GM18870 (cell line): ENCODE results near the gene PTPRN2.

Experiments used
- ATAC-seq: cut with Tn5 transposase; IDR thresholded peaks from one replicate; pipeline ENCODE4 v1.9.1; 2021; ENCODE audit warnings: moderate library complexity; ENCODE audit not compliant: unreplicated experiment

PTPRN2 gene

DNA sequence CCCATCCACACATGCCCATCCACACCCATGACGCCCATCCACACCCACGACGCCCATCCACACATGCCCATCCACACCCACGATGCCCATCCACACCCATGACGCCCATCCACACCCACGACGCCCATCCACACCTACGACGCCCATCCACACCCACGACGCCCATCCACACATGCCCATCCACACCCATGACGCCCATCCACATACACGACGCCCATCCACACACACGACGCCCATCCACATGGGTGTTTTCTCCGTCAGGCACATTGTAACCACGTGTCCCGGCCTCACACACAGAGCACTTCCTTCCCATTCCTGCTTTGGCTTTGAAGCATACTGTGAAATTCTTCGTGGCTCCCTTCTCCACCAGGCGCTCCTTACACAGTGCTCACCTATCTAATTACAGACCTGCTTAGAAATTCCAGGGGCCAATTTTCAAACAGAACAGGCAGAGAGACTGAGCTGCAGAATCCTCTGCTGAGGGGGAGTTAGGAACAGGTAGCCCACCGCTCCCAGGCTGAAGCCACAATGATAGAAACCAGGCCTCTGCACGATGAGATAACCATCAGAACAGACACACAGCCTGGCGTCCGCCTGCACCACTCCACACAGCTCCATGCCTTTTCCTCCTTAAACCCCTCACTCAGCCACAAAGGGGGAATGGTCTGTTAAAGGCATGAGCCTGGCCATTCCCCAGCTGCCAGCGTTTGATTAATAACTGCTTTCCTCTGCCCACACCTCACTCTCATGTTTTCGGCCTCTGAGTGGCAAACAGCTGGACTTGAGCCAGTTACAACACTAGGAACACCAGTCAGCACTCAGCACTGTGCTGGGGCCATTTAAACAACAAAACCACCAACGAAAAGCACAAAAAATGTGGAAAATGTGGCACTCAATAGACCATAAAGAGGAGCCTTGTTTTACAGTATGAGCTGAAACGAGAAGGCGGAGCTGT lies 501.6 kb downstream of the PTPRN2 start:
- ATAC-seq = no peak

DNA sequence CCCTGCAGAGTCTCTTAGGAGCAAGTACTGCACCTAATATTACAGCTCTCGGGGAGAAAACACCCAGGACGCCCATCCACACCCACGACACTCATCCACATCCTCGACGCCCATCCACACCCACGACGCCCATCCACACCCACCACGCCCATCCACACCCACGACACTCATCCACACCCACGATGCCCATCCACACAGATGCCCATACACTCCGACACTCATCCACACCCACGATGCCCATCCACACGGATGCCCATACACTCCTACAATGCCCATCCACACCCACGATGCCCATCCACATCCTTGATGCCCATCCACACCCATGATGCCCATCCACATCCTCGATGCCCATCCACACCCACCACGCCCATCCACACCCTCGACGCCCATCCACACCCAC lies 503.1 kb downstream of the PTPRN2 start:
- no peak for ATAC-seq

DNA sequence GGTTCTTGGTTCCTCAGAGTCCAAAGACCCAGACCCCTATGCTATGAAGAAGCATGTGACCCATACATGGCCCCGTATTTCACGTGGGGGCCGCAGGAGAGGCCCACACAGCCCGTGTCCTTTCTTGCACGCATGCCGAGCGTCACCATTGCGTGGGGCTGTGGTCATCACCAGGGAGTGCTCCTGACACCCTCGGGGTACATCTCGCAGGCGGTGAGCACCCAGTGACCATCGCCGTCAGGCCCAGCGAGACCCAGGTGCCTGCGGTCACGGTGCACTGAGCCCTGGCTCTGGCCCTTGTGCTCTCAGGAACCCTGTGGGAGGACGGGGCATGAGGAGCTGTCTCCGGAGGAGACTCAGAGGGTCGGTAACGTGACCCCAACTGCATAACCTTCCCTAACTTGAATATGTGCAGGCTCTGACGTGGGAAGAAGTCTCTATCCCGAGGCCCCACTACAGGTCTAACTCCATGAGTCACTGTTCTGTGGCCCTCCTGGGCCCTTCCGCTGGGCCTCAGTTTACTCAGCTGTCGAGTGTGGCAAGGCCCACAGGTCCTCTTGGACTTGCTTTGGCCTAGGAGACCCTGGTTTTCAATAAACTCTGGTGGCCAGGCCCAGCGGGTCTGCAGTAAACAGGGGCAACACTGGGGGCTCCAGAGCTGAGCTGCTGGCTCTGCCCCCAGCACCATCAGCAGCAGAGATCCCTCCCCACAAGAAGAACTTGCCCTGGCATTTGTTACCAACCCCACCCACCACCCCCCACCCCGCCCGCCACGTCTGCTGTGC lies 503.9 kb downstream of the PTPRN2 start:
- ATAC-seq = no peak

DNA sequence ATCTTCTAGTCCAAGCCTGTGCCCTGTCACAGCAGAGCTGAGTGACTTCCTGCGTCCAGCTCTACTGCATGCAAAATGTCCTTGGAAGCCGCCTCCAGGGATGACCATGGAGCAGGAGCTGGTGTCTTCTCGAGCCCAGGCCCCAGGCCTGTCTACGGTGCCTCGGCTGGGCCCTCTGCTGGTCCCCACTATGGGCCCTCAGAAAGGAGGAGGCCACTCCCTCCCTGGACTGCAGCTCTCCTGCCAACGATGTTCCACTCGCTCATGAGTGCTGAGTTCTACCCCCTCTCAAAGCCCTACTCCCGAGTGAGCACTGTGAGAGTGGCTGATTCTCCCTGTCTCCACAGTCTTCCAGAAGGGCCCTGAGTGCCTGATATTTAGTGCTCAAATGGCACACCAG lies 504.9 kb downstream of the PTPRN2 start:
- no peak for ATAC-seq

DNA sequence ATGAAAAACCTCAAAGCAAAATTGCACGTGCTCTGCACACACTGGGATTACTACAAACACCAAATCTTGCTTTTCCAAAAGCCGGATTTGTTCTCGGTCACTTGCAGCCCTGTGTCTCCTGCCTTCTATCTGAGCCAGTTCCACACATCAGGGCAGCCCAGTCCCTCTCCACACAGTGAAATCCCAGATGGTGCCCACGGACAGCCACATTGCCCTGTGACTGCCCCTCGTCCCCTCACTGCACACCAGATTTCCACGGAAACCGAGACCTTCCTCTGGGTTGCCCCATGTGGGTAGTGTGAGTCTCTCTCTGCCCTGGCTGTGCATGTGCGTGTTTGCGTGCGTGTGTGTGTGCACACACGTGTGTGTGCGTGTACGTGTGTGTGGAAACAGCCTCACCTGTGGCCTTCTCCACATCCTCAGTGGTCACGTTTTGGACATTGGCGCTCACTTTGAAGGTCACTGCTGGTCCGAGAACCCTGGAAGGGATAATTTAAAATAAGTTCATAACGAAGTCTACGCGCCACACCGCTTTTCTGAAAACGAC lies 506.7 kb downstream of the PTPRN2 start:
- ATAC-seq = no peak

DNA sequence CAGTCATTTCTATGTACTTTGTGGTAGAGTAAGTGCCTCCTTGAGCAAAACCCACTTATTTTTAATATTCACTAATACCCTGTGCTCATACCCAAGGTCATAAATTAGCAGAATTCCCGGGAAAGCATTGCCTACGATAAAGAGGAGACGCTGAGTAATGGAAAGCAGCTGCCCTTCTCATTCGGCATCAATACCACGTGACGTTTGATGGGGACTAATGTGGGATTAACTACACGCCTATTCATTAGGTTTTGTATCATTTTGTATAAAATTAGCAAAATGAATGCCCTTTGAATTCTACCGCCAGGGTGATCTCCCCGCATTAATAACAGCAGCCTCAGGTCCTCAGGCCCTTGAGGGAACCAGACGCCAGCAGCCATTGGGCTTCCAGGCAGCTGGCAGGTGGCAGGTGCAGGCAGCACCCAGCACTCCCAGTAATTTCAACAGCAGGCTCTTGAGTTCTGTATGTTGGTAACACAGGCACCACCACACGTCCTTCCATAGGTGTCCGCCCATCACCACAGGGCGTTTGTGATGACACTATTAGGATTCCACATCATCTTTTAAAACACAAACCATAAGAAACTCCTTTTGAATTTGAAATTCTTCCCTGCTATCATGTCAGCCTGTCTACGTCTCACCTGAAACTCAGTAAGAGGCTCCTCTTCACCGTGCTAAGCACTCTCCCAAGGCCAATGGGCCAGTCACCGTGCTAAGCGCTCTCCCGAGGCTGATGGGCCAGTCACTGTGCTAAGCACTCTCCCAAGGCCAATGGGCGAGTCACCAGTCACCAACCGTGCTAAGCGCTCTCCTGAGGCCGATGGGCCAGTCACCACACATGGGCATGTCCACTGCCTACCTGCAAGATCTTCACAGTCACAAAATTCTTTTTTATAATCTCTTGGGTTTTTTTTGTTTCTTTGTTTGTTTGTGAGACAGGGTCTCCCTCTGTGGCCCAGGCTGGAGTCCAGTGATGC lies 509.4 kb downstream of the PTPRN2 start:
- no peak for ATAC-seq

DNA sequence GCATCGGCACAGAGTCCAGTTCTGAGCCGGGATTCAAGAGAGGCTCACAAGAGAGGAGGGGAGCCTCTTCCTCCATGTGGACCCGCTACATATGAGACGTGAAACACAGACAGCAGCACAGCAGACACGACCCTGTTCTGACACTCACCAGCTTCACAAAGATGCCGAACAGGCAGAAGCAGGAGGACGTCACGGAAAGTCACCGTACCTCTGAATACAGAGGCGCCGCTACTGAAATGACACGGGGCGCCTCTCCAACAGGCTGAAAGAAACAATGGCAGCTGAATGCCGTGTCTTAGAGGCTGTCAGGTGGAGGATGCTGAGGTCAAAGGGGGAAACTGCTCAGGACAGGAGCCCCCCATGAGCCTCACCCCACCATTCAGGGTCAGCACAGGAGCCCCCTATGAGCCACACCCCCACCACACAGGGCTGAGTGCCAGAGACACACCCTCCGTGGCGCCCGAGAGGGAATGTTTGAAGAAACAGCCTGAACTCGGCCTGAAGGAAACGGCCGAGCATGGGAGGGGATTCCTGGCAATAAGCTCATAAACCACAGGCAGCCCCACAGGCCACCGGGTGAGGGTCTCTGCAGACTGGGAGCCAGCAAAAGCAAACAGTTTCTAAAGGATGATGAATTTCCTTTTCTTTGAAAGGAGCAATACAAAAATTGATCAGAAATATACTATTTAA lies 510.3 kb downstream of the PTPRN2 start:
- no peak for ATAC-seq

DNA sequence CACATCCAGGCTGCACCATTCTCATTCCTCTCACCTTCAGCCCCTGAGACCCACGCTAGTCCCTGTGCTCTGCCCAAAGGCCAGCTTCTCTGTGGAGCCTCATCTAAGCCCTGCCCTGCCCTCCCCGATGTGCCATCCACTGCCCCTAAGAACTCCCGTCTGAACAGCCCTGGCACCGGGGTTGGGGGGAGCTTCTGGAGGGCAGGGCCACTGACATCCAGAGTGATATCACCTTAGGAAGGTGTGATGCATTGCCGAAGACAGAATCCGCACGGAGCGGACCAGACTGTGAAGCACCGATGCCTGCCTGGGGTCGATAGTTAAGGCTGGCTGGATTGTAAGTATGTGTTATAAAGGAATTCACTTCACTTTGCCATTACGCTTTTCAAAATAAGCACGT lies 511.0 kb downstream of the PTPRN2 start:
- no peak for ATAC-seq

DNA sequence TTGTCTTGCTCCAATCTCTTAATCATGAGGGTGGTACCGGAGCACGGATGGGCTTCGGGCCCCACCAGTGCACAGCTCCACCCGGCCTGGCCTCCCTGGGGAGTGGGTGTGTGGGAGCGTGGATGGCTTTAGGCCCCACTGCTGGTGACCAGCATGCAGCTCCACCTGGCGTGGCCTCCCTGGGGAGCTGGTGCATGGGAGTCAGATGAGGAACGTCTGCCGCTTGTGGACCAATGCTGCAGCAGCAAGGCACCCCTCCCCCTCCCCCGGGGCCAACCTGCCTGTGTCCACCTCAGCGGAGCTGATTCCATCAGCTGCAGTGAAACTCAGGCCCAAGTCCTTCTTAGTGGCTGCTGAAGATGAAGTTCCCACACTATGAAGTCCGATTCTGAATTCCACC lies 511.4 kb downstream of the PTPRN2 start:
- no peak for ATAC-seq

DNA sequence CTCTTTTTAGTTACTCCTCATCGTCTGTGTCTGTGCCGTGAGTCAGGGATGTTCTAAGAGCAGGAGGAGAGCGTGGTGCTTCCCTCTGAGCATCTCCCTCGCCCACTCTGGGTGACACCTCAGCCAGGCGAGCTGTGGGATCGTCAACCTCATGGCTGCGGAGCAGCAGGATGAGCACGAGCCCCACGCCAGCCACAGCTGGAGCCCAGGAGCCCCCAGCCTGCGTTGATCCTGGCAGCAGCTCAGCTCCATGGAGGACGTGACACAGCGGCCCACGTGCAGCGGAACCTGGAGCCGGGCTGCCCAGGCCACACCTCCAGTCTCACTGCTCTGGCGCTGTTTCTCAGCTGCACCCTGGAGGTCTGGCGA lies 512.0 kb downstream of the PTPRN2 start:
- ATAC-seq = no peak

DNA sequence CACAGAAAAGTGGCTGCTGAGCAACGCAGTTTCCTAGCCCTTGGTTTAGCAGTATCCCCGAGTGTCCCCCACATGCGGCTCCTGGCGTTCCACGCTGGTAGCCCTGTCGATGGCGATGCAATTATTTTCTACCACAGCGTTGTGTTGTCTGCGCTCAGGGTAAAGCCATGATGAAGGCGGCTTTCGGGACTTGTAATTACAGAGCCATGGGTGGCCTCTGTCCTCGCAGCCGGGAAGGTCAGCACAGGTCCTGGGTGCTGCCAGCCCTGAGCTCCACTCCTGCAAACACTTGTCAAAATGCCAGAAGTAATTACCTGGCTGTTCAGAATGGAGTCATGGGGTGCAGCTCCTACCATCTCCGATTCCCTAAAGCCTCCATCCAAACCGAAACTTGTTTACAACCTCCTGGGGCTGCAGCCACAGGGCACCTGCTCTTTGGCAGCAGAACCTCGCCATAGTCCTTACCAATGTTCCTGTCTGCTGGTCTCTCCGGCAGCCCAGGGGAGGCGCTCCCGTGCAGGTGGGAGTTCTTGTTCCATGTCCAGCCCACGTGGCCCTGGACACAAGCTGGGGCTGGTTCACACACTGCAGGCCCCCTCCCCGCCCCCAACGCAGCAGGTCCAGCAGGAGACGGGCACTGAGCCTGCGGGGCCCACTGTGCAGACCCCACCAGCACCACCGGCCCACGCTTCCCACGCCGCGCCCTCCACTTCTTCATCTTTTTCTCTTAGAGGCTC lies 512.6 kb downstream of the PTPRN2 start:
- ATAC-seq = no peak

DNA sequence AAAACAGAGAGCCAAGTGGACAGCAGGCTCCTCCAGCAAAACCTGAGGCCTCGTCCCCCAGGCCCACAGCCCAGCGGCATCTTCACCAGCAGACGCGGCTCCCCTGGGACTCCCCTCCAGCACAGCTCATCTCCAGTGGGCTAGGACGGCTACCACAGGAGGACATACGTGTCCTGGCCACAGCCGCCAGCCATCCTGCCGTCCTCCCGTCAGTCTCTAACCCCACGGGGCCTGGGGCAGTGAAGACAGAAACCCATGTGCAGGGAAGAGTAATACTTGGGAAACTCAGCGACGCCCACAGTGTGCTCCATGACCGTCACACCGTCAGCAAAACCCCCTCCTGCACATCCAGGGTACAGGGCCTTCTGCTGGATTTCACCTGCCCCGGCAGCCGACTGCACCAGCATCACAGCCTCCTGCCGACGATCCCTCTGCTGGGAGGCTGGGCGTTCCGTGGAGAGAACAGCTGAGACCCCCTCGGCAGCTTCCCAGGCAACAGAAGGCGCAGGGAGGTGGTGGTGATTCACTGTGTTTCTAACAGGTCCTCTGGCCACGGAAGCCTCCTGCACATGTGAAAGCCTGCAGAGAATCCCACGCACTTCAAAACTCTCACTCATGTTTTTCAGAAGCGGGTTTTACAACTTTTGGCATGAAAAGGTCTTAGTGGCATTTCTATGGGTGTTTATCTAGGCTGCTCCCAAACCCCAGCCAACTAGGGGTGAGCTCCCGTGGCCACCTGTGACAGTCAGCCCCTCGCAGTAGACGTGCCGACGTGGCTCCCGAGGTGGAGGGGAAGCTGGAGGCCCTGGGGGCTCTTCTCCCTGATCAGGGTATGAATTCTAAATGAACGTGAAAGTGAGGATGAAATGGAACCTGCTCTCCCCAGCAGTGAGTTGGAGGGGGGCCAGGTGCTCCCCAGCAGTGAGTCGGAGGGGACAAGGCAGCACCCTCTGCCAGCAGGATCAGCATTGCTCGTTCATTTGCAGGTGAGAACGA lies 513.5 kb downstream of the PTPRN2 start:
- no peak for ATAC-seq

DNA sequence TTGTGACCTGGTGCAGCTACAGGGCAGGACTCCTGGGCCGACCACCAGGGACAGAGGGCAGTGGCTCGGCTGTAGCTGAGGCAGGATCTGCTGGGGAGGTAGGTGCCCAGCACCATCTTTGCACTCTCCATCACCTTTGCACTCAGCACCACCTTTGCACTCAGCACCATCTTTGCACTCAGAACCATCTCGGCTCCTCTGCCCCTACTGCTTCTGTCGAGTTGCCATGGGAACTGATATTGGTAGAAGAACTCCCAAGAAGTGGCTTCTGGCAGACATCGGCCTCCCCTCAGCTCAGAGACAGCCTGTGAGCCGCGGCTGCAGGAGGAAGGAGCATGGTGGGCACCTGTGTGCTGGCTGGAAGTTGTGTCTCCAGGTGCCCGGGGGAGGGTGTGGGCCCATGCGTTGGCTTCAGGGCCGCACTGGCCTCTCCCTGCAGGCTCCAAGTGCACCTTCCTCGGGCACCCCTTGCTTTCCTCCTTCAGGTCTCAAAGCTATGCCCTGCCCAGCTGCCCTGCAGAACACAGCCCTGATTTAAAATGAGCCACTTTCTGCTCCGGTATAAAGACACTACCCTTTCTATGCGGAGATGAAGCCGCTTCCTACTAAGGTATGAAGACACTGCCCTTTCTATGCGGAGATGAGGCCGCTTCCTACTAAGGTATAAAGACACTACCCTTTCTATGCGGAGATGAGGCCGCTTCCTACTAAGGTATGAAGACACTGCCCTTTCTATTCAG lies 514.5 kb downstream of the PTPRN2 start:
- ATAC-seq = no peak

DNA sequence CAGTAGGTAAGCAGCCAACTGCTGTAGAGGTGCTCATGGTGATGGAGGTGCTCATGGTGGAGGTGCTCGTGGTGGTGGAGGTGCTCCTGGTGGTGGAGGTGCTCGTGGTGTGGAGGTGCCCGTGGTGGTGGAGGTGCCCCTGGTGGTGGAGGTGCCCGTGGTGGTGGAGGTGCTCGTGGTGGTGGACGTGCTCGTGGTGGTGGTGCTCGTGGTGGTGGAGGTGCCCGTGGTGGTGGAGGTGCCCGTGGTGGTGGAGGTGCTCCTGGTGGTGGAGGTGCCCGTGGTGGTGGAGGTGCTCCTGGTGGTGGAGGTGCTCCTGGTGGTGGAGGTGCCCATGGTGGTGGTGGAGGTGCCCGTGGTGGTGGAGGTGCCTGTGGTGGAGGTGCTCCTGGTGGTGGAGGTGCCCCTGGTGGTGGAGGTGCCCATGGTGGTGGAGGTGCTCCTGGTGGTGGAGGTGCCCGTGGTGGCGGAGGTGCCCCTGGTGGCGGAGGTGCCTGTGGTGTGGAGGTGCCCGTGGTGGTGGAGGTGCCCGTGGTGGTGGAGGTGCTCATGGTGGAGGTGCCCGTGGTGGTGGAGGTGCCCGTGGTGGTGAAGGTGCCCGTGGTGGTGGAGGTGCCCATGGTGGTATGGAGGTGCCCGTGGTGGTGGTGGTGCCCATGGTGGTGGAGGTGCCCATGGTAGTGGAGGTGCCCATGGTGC lies 517.3 kb downstream of the PTPRN2 start:
- no peak for ATAC-seq

DNA sequence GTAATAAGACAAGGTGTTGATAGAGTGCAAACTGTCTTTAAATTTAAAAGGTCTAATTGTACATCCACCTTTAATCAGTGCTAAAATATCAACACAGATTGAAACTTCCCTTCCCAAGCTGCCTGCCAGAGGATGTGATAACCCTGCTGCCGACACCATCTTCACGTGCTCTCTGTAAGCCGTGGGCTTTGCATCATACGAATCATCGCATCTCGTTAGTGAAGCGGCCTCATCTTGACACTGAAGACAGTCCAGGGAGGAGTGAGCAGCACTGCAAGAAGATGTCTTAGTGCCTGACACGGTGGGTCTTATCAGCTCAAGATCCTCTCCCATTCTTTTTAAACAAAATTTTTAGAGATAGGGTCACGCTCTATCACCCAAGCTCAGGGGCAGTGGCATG lies 518.8 kb downstream of the PTPRN2 start:
- ATAC-seq = no peak

DNA sequence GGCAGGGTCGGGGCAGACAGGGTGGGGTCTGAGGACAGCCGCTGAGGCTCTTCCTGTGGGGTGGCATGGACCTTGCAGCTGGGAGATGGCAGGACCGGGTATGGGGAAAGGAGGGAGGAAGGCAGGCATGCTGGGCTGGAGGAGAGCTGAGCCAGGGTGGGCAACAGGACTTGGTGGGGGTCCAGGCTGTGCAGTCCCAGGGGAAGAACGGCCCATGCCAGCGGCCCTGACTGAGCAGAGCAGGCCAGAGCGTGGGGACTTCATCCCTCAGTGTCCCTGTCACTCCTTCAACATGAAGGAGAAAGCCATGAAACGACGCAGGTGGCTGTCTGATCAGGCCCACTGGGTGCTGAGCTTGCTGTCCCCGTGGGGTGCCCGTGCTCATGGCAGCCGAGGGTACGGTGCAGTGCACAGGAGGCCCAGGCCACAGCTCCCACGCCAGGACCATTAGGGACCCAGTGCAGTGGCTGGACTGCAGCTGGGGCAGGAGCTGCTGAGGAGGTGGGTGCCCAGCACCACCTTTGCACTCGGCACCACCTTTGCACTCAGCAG lies 519.6 kb downstream of the PTPRN2 start:
- ATAC-seq = no peak
